ENCODE measurements around the gene PRKCE.

GRCh38 chr2:46232860-46233259, 581.4 kb downstream of the PRKCE start:
- TF ChIP-seq POLR2A (IDR thresholded peaks at IDR 0.05; ENCODE audit: low read depth, low read length) (no peak), POLR2AphosphoS5 (IDR thresholded peaks at IDR 0.05; ENCODE audit: low read depth, low read length) (no peak)
